NCI-H69 (cell line): ENCODE measurements around the gene GJB3.
"Not testable (repeated sequence)": the region's sequence is repeated elsewhere in the genome, so short reads cannot be mapped to it uniquely, and the experiment has no call there.

Source experiments
- DNase-seq: peaks from one replicate; lab custom pipeline; 2025; lab: John Stamatoyannopoulos, UW

The GJB3 gene

GRCh38 chr1:34781071-34781843 lies at the start of gene GJB3:
Gene GJB3 (plus strand): TSS chr1:34781214. CDS start chr1:34784763, 3,549 bp downstream.
- DNase-seq, result peak; percentile 33

DNA sequence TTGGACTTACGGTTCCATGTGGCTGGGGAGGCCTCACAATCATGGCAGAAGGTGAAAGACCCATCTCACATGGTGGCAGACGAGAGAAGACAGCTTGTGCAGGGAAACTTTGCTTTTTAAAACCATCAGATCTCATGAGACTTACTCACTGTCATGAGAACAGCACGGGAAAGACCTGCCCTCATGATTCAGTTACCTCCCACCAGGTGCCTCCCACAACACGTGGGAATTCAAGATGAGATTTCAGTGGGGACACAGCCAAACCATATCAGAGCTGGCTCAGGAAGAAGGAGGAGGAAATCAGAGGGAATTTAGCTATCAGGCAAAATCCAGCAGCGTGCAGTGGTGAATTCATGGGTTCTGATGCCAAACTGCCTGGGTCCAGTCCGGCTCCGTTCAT lies 48.2 kb upstream of the GJB3 start:
- DNase-seq, result not testable (repeated sequence)

GRCh38 chr1:34736692-34737091 lies 44.3 kb upstream of the GJB3 start:
- peak; percentile 1 for DNase-seq

DNA sequence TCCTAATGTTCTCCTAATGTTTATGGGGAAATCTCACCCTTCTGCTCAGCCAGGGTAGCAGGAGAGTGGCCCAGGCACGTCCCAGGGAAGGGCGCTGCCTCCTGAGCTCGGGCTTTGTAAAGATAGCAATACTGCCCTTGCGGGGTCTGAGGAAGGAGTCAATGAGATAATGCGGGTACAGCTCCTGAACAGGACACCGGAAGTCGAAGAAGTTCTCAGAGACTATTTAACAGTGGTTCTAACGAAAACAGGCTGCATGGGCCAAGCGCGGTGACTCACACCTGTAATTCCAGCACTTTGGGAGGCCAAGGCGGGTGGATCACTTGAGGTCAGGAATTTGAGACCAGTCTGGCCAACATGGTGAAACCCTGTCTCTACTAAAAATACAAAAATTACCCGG lies 43.8 kb upstream of the GJB3 start:
- DNase-seq, result not testable (repeated sequence)

DNA sequence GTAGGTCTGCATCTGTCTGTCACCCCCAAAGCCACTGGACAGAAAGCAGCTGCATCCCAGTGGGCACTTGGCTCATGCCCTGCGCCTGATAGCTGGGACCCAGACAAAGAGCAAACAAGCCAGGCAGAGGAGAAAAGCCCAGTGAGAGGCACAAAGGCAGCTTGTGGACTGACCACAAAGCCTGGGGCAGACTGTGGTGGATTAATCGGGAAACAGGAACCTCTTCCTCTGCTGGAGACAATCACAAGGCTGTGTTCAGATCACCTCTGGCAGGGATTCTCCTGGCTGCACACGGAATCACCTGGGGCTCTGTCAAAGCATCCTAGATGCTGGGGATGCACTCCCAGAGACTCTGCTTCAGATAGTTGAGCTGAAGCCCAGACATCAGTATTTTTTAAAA lies 41.4 kb upstream of the GJB3 start:
- DNase-seq, result peak; percentile 28

- peak; percentile 7 for DNase-seq
Observed at GRCh38 chr1:34740161-34740868, 40.7 kb upstream of the GJB3 start.

GRCh38 chr1:34742667-34743270 lies 38.2 kb upstream of the GJB3 start:
- peak; percentile 59 for DNase-seq

DNA sequence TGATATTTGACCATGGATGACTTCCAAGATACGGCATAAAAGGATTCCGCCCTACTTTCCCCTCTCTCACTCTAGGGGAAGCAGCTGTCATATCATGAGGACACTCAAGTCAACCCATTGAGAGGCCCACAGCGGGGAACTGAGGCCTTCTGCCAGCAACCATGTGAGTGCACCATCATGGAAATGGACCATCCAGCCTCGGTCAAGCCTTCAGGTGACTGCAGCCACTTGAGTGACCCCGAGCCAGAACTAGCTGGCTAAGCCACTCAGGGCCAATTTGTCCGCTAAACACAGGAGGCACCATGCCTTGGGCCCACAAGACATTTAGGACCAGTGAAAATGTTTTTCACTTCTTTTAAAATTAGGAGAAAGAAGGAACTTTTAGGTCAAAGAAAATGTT lies 37.2 kb upstream of the GJB3 start:
- DNase-seq, result no peak

GRCh38 chr1:34744851-34745250 lies 36.2 kb upstream of the GJB3 start:
- no peak for DNase-seq

DNA sequence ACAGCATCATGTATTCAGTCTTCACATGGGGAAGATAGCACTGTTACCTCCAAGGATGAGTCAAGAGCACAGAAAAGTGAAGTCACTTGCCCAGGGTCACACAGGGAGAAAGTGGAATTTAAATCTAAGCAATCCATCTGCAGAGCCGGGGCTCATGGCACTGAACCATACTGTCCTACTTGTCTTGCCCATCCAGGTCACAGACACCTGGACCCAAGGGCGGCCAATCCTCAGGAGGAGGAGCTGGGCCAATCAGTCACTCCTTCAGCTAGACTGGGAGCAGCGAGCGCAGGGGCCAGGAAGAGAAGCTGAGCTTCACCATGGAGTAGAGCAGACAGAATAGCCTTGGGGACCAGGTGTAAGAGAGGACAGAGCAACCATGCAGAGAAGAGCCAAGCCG lies 35.3 kb upstream of the GJB3 start:
- DNase-seq, result no peak

GRCh38 chr1:34746101-34746500 lies 34.9 kb upstream of the GJB3 start:
- DNase-seq, result no peak

GRCh38 chr1:34746785-34747637 lies 34.0 kb upstream of the GJB3 start:
- DNase-seq, result no peak

GRCh38 chr1:34747638-34747941 lies 33.4 kb upstream of the GJB3 start:
- DNase-seq, result no peak

GRCh38 chr1:34749992-34750391 lies 31.0 kb upstream of the GJB3 start:
- DNase-seq, result no peak

DNA sequence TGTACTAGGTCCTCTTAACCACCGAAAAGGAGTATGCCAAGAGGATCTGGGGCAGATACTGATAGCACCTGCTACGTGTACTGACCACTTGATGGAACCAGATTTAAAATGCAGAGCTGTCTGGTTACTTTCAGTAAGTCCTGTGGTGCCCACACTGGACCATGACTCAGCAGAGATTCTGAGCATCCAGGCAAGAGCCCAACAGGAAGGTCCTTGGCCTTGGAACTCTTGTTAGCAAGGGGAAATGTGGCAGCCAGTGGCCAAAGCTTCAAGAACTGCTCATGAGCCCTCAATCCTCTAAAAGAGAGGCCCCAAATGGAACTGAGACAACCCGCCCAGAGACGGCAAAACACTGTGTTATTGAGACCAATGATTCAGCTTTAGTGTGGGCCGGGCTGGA lies 30.4 kb upstream of the GJB3 start:
- no peak for DNase-seq

GRCh38 chr1:34753163-34753562 lies 27.9 kb upstream of the GJB3 start:
- DNase-seq, result no peak

DNA sequence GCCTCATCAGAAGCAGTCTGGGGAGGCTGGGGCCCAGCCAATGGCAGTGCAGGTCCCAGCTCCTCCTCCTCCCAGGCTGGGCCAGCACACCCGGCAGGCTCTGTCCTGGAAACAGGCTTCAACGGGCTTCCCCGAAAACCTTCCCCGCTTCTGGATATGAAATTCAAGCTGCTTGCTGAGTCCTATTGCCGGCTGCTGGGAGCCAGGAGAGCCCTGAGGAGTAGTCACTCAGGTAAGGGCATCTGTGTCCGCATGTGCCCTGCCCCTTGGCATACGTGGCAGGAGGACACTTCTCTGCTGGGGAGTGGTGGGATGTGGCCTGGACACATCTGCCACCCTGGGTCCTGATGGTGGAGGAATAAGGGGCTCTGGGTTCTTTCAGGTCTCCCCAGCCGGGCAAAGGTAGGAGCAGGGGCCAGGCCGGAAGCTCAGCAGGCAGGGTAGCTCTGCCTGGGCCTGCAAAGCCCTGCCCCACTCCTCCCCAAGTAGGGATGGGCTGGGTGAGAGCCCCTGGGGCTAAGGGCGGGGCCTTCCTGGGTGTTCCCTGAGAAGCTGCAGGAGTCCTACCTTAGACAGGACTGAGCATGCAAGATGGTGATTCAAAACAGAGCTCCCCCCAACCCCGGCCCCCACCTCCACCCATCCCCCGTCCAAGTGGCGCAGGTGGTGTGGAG lies 25.9 kb upstream of the GJB3 start, which contains the start of gene GJB5:
TSS of gene GJB5 (plus strand) at position 84 of the 674 bp plus-strand sequence. CDS start 2,284 bp downstream, outside the sequence.
- DNase-seq, result peak; percentile 50

- no peak for DNase-seq
Observed at GRCh38 chr1:34755961-34756360, 25.1 kb upstream of the GJB3 start.

GRCh38 chr1:34757386-34757785 lies 23.6 kb upstream of the GJB3 start:
- no peak for DNase-seq

GRCh38 chr1:34758751-34759150 lies 22.3 kb upstream of the GJB3 start:
- DNase-seq, result no peak

DNA sequence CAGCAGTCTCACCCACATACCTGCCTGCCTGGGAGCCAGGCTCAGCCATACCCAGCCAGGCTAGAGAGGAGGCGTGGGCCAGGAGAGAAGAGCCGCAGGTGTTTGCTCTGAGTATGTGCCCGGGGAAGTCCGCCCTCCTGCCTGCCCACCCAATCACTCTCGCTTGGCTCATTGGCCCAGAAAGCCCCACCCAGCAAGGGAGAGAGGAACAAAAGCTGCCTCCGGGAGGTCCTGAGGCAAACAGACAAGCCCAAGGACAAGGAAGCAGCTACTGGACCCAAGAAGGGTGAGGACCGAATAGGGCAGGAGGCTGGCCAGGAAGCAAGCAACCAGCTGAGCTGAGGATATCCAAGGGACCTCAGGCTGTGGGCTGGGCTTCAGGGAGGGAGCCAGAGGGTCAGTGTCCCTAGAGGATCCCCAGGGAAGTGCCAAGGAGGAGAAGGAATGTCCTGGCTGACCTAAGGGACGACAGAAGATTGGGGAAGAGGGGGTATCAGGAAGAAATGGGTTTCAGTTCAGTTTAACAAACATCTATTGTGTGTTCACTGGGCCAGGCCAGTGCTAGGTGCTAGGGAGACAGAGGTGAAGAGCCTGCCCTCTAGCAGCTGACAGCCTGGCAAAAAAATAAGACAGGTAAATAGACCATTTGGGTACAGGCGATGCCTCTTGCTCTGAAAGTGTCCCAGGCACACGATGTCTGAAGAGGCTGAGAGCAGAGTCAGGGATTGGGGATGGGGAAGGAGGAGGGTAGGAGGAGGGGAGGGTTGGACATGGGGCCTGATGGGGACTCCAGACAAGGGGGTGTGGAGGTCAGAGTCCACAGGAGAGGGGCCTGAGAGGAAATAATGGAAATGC lies 21.3 kb upstream of the GJB3 start, which contains the start of gene GJB4:
TSS of gene GJB4 (plus strand) at position 238 of the 855 bp plus-strand sequence. CDS start 1,515 bp downstream, outside the sequence.
- peak; percentile 64 for DNase-seq
